Osteoblast (primary cell): ENCODE measurements around the gene OTOP3. TPM values are rescaled to one million over a fixed set of nuclear protein-coding genes. Genes with fewer than 3 reads are reported as not detected.

Experiments used
- DNase-seq: peaks from one replicate; pipeline ENCODE4 v3.0.0; 2011; ENCODE audit warnings: low spot score, mixed read lengths; ENCODE audit not compliant: insufficient read length; ENCODE audit errors: missing footprints
- H2AFZ ChIP-seq: 2 replicates; pipeline ENCODE4 v1.6.0; 2011; ENCODE audit warnings: mild to moderate bottlenecking, low read length
- H3K27ac ChIP-seq: 2 replicates; pipeline ENCODE4 v1.5.1; 2011; ENCODE audit warnings: mild to moderate bottlenecking, low read depth, low read length, moderate library complexity
- H3K27me3 ChIP-seq: 2 replicates; pipeline ENCODE4 v1.6.0; 2012; ENCODE audit warnings: mild to moderate bottlenecking, control low read depth, inconsistent platforms, low read length, moderate library complexity; ENCODE audit not compliant: insufficient read depth
- H3K36me3 ChIP-seq: 2 replicates; pipeline ENCODE4 v1.5.1; 2011; ENCODE audit warnings: mild to moderate bottlenecking, low read length, control low read depth, moderate library complexity; ENCODE audit not compliant: insufficient read depth
- H3K4me1 ChIP-seq: 2 replicates; pipeline ENCODE4 v1.5.1; 2011; ENCODE audit warnings: mild to moderate bottlenecking, low read length, control low read depth, moderate library complexity; ENCODE audit not compliant: insufficient read depth
- H3K4me2 ChIP-seq: 2 replicates; pipeline ENCODE4 v1.6.0; 2011; ENCODE audit warnings: mild to moderate bottlenecking, low read length; ENCODE audit not compliant: insufficient read depth
- H3K4me3 ChIP-seq: fragments of 200-600 bp; sonication (generic); 3 replicates; pipeline ENCODE4 v1.5.1; 2012; ENCODE audit warnings: mild to moderate bottlenecking, low read length, inconsistent platforms; ENCODE audit not compliant: insufficient read depth
- H3K79me2 ChIP-seq: 2 replicates; pipeline ENCODE4 v1.6.0; 2012; ENCODE audit warnings: mild to moderate bottlenecking, low read length, control low read depth, inconsistent platforms; ENCODE audit not compliant: insufficient read depth
- H3K9me3 ChIP-seq: 2 replicates; pipeline ENCODE4 v1.5.1; 2011; ENCODE audit warnings: low read depth, low read length, control low read depth
- H4K20me1 ChIP-seq: 2 replicates; pipeline ENCODE4 v1.6.0; 2012; ENCODE audit warnings: mild to moderate bottlenecking, low read length, control low read depth; ENCODE audit not compliant: insufficient read depth
- CTCF ChIP-seq: IDR thresholded peaks from 2 replicates; pipeline ENCODE4 v1.5.1; 2011; ENCODE audit warnings: mild to moderate bottlenecking, low read depth, low read length, moderate library complexity; ENCODE audit errors: extremely low read depth
- total RNA-seq: library from RNA; depleted of rRNA; stranded (reverse); fragments of >200 nt; gene quantifications from 2 replicates; pipeline ENCODE4 v1.2.3, GENCODE V29; 2012

Gene OTOP3
- total RNA-seq, 1 donor = not detected

DNA sequence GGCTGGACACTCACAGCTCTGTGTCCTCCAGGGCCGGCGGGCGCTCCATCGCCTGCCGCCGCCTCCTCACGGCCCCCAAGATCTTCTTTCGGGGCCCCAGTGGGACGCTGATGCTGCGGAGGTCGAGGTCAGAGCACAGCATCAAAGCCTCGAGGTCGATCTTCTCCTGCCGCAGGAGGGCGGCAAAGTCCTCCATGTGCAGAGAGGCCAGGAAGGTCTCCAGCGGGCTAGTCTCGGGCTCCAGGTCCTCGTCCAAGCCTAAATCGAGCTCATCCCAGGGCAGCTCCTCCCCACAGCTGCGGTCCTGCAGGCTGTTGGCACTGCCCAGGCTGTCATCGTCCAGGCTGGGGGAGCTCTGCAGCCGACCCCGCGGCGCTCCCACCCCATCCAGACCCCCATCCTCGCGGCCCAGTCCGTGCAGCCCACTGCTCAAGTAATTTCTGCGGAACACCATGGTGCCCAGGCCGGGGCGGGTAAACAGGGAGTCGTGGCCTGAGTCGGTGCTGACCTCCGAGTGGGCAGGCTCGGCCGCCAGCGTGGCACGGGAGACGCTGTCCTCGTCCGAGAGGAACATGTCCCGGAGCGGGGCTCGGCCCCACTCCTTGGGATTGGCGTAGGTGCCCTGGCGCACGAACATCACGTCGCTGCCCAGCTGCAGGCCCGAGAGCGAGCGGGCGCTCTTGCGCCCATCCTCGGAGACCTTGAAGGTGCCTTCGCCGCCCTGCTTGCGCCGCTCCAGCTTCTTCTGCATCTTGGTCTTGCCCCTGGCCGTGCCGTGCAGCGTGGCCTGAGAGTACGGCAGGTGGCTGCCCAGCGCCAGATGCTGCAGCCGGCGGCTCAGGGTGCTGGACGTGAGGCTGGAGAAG is 16.0 kb upstream of the OTOP3 start:
- H2AFZ ChIP-seq = no peak overlapping the region
- no peaks in the 10 kb centered on the region for H3K4me1 ChIP-seq
- peak; percentile 93 for DNase-seq
- H3K36me3 ChIP-seq = no peaks in the 10 kb centered on the region
- no peak for TF ChIP-seq CTCF
- H3K27me3 ChIP-seq = peaks cover 33% of the 10 kb centered on the region
- H3K4me3 ChIP-seq = no peak overlapping the region
- H4K20me1 ChIP-seq = no peaks in the 10 kb centered on the region
- no peaks in the 10 kb centered on the region for H3K79me2 ChIP-seq
- H3K9me3 ChIP-seq = no peaks in the 10 kb centered on the region
- H3K27ac ChIP-seq = no peak overlapping the region
- no peak overlapping the region for H3K4me2 ChIP-seq

DNA sequence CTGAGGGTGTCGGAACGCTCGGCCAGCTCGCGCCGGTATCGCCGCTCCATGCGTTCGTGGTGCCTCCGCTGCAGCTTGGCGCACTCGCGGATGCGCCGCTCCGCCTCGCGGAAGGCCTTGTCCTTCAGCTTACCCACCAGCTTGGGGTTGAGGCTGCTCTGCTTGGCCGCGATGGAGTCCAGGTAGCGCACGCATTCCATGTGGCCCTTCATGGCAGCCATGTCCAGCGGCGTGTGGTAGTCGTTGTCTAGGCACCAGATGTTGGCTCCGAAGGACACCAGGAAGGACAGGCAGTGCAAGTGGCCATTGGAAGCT is 15.4 kb upstream of the OTOP3 start:
- H3K36me3 ChIP-seq = no peaks in the 10 kb centered on the region
- H3K4me1 ChIP-seq = no peaks in the 10 kb centered on the region
- no peak for TF ChIP-seq CTCF
- H3K27ac ChIP-seq = no peak overlapping the region
- H3K4me3 ChIP-seq = no peak overlapping the region
- H4K20me1 ChIP-seq = no peaks in the 10 kb centered on the region
- DNase-seq = peak; percentile 56
- no peak overlapping the region for H3K4me2 ChIP-seq
- H2AFZ ChIP-seq = no peak overlapping the region
- peaks cover 39% of the 10 kb centered on the region for H3K27me3 ChIP-seq
- H3K79me2 ChIP-seq = no peaks in the 10 kb centered on the region
- H3K9me3 ChIP-seq = no peaks in the 10 kb centered on the region

DNA sequence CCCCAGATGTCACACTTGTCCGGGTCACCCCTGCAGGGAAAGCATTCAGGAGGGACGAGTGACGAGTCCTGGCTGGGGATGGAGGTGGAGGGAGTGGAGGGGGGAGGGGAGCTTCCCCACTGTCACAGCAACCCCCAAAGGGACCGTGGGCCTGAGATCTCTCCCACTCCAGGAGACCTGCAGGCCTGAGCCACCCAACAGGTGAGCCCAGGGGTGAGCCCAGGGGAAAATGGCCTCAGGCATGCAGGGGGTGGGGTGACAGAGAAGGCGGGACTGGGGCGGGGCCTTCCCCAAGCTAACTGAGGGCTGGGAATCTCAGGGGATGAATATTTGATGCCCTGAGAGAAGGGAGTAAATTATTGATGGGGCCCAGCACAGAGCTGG is 15.1 kb upstream of the OTOP3 start:
- Histone ChIP-seq H3K4me3 (no peak overlapping the region), H3K4me2 (no peak overlapping the region), H3K36me3 (no peaks in the 10 kb centered on the region), H3K27me3 (peaks cover 42% of the 10 kb centered on the region), H4K20me1 (no peaks in the 10 kb centered on the region), H3K9me3 (no peaks in the 10 kb centered on the region), H2AFZ (no peak overlapping the region), H3K79me2 (no peaks in the 10 kb centered on the region), H3K27ac (no peak overlapping the region), H3K4me1 (no peaks in the 10 kb centered on the region)
- TF ChIP-seq CTCF = no peak
- peak; percentile 86 for DNase-seq

DNA sequence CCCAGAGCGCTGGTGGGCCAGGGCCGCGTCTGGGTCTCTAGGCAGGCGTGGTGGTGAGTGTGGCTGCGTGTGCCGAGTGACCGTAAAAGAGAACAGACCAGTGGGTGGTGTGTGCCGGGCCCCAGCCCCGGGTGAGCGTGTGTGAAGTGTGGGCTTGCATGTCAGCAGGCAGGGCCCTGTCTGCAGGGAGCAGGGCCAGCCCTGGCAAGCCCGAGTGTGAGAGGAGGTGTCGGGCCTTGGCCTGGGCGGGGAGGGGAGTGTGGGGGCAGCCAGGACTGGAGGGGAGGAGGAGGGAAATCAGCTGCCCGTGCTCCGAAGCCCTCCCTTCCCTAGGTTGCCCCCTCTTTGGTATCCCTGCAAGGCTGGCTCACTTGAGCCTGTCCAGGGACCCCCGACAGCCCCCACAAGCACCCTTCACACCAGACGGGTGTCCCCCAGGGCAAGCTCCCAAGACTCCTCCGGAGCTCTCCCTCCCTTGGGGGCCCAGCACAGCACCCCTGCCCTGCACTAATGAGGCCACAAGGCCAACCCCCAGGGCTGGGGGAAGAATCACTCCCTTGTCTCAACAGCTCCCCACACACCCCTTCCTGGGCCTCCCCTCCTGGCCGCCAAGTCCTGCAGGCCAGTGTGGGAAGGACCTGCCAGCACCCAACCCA is 14.5 kb upstream of the OTOP3 start:
- no peaks in the 10 kb centered on the region for H3K36me3 ChIP-seq
- no peak overlapping the region for H3K27ac ChIP-seq
- peaks cover 48% of the 10 kb centered on the region for H3K27me3 ChIP-seq
- DNase-seq = peak; percentile 87
- H3K4me3 ChIP-seq = no peak overlapping the region
- no peaks in the 10 kb centered on the region for H3K79me2 ChIP-seq
- H4K20me1 ChIP-seq = no peaks in the 10 kb centered on the region
- TF ChIP-seq CTCF = no peak
- H2AFZ ChIP-seq = no peak overlapping the region
- H3K4me2 ChIP-seq = no peak overlapping the region
- H3K9me3 ChIP-seq = no peaks in the 10 kb centered on the region
- no peaks in the 10 kb centered on the region for H3K4me1 ChIP-seq
